HG03064 (cell line): ENCODE results near the gene SLC38A2.

Experiments used
- ATAC-seq: cut with Tn5 transposase; IDR thresholded peaks from one replicate; pipeline ENCODE4 v1.9.1; 2021; ENCODE audit warnings: low read depth; ENCODE audit not compliant: unreplicated experiment

SLC38A2 gene

GRCh38 chr12:46363582-46364299, 8.8 kb downstream of the SLC38A2 start:
- no peak for ATAC-seq

GRCh38 chr12:46362895-46363581, 9.5 kb downstream of the SLC38A2 start:
- ATAC-seq = no peak

- no peak for ATAC-seq
Observed at GRCh38 chr12:46361667-46362034, 10.9 kb downstream of the SLC38A2 start.

GRCh38 chr12:46360908-46361666, 11.5 kb downstream of the SLC38A2 start:
- ATAC-seq = peak; percentile 53

- ATAC-seq = no peak
Observed at GRCh38 chr12:46360370-46360769, 12.2 kb downstream of the SLC38A2 start.

- ATAC-seq = no peak
Observed at GRCh38 chr12:46359667-46360280, 12.8 kb downstream of the SLC38A2 start.

GRCh38 chr12:46358791-46359666, 13.5 kb downstream of the SLC38A2 start:
- no peak for ATAC-seq

GRCh38 chr12:46358325-46358700, 14.3 kb downstream of the SLC38A2 start:
- no peak for ATAC-seq

GRCh38 chr12:46357438-46358324, 14.9 kb downstream of the SLC38A2 start:
- ATAC-seq = no peak

- no peak for ATAC-seq
Observed at GRCh38 chr12:46356655-46357437, 15.7 kb downstream of the SLC38A2 start.

- no peak for ATAC-seq
Observed at GRCh38 chr12:46354802-46355199, 17.8 kb downstream of the SLC38A2 start.

- ATAC-seq = no peak
Observed at GRCh38 chr12:46354111-46354801, 18.3 kb downstream of the SLC38A2 start.

- ATAC-seq = no peak
Observed at GRCh38 chr12:46351886-46352650, 20.5 kb downstream of the SLC38A2 start.

- no peak for ATAC-seq
Observed at GRCh38 chr12:46351138-46351537, 21.4 kb downstream of the SLC38A2 start.

- no peak for ATAC-seq
Observed at GRCh38 chr12:46349253-46349652, 23.3 kb downstream of the SLC38A2 start.

- no peak for ATAC-seq
Observed at GRCh38 chr12:46343118-46343852, 29.3 kb downstream of the SLC38A2 start.
